ENCODE results near the gene LKAAEAR1.

The LKAAEAR1 gene

GRCh38 chr20:64050261-64051032 is 33.8 kb downstream of the LKAAEAR1 start:
- no peak for DNase-seq (ENCODE audit: low spot score)

- DNase-seq (ENCODE audit: low spot score): no peak
Observed at GRCh38 chr20:64049878-64050260, 34.3 kb downstream of the LKAAEAR1 start.

- DNase-seq (ENCODE audit: low spot score): peak; percentile 37
Observed at GRCh38 chr20:64049060-64049877, 34.9 kb downstream of the LKAAEAR1 start, which contains the start of gene SOX18. SOX18 (minus strand) TSS chr20:64049639; CDS start chr20:64049516, 123 bp downstream.

GRCh38 chr20:64048402-64049044 is 35.7 kb downstream of the LKAAEAR1 start:
- no peak for DNase-seq (ENCODE audit: low spot score)

DNA sequence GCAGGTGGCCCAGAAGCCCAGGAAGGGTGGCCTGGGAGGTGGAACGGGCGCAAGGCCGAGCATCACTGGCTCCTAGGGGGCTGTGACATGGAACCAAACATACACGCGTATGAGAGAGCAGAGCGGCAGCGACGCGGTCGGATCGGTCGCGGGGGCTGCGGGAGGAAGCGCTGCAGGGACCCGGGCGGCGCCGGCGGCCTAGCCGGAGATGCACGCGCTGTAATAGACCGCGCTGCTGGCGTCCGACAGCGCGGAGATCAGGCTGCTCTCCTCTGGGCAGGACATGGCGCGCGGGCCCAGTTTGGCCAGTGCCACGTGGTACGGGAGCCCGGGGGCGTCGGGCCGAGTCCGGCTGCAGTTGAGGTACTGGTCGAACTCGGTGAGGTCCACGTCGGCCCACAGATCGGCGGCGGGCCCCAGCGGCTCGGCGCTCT is 36.2 kb downstream of the LKAAEAR1 start:
- DNase-seq (ENCODE audit: low spot score): no peak

DNA sequence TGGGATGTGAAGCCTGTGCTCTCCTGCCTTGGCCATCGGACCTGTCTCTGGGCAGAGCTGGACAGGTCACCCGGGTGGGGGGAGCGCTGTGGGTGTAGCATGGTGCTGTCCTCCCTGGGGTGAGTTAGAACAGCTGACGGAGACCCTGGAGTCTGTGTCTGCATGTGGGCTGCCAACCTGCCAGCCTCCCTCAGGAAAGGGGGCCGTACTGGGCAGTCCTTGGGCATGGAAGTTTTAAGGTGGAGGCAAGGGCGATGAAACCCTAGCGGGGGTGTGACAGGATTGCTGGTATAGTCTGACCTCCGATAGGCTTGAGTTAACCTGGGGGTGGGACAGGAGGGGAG is 37.2 kb downstream of the LKAAEAR1 start:
- DNase-seq (ENCODE audit: low spot score): no peak

DNA sequence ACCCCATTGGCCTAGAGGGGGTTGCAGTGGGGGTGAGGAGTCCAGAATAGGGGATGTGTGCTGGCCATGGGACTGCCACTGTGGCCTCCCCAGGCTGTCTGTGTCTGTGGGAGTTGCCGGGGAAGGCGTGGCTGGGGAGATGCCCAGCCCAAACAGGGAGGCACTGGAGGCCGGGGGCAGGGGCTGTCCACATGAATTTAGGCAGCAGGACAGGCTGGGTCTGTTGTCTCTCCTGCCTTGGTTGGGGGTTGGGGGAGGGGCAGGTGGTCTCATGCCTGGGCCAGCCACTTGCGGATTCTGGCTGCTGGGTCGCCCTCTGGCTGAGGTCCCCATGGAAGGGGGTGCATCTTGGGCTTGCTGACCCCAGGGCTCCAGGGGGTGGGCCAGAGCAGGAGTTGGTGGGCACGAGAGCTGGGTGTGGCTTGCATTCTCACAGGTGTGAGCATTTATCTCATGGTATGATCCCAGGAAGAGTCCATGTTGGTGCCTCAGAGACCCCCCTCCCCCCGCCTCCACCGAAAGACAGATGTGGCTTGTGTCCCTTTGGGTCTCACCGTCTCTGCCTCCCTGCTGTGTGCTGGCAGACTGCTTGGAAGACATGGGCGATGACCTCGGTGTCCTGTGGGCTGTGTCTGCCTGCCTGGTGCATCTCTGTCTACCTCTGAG is 38.7 kb downstream of the LKAAEAR1 start:
- no peak for DNase-seq (ENCODE audit: low spot score)

DNA sequence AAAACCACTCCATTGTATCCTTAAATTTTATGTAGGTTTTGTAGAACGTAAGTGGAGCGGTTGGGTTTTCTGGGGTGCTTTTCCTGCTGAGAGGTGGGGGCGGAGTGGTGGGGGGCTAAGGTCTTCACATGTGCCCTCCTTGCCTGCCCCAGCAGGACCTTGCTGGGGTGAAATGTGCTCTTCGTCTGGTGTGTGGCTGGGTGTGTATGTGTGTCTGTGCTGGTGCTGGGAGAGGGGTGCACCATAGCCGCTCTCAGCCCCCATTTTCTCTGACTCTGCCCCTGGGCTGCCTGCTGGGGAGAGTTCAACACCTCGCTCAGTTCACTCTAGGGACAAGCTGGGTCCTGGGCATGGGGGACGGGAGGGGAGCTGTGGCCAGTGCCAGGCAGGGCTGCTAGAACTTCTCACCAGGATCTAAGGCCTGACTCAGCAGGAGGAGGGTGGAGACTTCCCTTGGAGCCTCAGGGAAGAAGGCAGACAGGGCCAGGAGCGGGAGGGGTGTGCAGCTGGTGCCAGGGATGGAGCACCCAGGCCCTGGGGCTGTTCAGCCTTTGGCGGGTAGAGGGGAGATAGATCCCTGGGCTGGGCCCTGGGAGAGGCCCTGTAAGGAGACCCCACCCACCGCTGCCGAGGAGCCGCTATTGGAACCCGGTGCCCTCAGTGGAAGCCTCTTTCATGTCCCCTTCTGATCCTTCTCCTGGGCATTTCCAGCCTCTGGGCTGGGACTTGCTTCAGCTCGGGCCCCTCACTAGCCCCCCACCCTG is 39.5 kb downstream of the LKAAEAR1 start:
- DNase-seq (ENCODE audit: low spot score): no peak

DNA sequence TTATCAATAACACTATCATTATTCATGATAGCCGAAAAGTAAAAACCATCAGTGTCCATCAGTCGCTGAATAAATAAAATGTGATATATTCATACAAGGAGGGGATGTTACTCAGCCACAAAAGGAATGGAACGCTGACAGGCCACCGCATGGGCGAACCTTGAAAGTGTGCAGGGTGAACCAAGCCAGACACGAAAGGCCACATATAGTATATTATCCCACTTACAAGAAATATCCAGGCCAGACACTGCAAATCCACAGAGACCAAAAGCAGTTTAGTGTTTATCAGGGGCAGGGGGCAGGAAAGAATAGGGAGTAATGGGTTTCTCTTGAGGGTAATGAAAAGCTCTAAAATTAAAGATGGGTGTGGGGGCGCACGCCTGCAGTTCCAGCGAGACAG is 40.4 kb downstream of the LKAAEAR1 start:
- DNase-seq (ENCODE audit: low spot score): no peak

DNA sequence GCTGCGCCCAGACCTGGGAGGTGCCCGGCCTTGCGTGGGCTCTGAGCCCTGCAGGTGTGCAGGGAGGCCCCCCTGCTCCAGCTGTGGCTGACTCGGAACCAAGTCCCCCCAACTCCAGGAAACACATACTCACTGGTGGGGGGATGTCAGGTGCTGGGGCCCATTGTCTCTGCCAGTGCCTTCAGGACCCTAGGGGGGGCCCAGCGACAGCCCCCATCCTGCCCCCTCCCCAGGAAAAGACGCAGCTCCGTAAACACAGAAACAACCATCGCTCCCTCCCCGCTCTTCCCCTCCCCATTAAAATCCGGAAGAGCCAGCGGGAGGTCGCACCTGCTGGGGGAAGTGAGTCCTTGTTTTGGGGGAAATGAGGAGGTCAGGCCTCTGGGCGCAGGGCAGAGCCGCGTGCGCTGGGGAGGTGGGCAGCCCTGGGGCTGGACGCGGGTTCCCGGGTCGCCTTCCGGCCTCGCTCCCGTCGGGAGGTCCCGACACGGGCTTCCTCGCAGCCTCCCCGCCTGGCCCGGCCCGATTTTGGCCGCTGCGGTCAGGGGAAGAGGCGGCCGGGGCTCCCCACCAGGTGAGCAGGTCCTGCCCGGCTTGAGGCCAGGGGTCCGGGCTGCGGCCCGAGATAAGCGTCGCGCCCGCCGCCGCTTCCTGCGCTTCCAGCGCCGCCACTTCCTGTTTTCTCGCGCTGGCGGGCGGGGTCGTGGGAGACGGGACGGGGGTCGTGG is 42.0 kb downstream of the LKAAEAR1 start:
- DNase-seq (ENCODE audit: low spot score): no peak

- DNase-seq (ENCODE audit: low spot score): no peak
Observed at GRCh38 chr20:64041781-64042053, 42.5 kb downstream of the LKAAEAR1 start.

- no peak for DNase-seq (ENCODE audit: low spot score)
Observed at GRCh38 chr20:64041040-64041780, 43.0 kb downstream of the LKAAEAR1 start.

DNA sequence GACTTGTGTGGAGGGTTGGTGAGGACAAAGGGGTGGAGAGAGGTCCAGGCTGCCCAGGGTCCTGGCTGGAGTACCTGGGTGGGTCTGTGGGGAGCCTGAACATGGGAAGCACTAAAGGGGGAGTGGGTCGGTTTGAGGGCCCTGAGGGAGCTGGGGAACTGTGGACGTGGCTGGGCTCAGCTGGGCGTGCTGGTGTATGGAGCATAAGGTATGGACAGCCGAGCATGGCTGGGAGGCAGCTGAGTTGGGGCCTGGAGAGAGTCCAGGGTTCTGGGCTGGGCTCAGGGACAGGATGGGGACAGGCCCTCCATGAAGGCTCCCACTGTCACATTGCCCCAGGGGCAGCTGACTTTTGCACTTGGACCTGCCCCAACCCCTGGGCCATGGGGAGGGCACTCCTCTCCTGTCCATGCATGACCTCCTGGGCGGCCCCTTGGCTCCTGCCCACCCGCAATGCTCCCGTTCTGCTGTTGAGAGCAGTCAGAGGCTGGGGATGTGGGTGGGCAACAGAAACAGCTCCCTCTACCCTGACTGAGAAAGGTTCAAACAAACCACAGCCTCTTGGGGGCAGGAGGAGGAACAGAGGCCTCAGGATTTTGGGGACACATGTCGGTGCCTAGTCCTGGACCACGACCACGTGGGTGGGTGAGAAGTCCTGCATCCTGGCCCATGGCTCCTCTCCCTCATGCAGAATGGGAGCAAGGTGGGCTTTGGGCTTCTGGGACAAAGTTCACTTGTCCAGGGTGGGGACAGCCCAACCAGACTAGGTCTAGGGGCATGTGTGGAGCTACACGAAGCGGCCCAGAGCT is 43.8 kb downstream of the LKAAEAR1 start:
- DNase-seq (ENCODE audit: low spot score): no peak

DNA sequence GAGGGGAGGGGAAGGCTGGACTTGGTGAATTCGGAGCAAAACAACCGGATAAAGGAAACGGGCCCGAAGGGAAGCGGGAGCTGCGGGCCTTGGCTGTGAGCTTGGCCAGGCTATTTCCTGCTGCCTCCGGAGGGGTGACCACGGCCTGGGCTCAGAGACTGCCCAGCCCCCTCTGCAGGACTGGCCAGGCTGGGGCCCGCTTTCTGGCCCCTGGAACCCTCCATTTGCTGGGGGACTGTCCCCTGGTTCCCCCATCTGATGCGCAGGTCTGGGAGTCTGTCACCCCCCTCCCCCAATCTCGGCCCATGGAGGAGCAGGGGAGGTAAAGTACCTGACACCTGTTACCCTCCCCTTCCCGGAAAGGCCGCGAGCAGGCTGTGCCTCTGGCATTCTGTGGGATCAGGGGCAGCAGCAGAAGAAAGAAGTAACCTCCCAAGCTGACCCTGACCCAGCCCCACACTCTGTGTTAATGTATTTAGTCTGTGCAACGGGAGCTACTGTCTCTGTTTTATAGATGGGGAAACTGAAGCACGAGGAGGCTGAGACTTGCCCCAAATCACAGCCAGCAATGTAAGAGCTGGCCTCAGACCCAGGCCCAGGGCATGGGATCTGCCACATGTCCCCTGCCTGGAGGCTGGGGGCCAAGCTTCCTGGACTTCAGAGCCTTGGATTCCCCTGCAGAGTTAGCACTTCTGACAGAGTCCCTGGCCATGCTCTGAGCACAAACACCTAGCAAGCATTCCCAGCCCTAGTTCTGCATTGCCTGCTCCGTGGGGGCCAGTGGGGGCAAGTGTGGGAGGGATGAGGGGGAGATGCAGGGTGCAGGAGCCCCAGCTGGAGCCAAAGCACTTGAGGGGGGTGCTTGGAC is 44.7 kb downstream of the LKAAEAR1 start:
- DNase-seq (ENCODE audit: low spot score): no peak

DNA sequence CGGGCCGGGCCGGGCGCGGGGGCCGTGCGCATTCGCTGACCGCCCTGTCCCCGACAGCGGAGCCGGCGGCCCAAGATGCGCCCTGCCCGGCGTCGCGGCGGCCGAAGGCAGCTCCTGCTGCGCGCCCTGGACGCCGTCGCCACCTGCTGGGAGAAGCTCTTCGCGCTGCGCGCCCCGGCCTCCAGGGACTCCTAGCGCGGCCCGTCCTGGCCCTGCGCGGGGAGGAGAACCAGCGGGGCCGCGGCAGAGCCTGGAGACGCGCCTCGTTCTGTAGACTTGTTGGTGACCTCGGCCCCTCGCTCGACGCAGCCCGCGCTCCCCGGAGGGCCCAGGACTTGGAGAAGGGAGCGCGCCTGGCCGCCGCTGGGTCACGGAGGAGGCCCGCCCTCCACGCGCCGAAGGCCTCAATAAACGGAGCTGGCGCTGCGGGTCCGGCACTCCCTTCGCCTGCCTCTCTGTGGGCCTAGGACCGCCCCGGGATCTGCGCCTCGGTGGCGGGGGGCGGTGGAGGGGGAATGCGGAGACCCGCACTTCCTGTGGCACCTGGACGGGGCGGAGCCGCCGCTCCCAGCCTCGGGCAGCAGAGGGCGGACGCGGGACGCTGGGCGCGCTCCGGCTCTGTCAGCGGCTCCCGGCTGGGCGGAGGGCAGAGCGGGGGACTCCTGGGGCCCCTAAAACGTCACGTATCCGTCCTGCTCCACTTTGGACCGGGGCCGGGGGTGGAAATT is 45.5 kb downstream of the LKAAEAR1 start:
- DNase-seq (ENCODE audit: low spot score): peak; percentile 74

GRCh38 chr20:64038224-64038564 is 46.0 kb downstream of the LKAAEAR1 start:
- DNase-seq (ENCODE audit: low spot score): no peak

- DNase-seq (ENCODE audit: low spot score): no peak
Observed at GRCh38 chr20:64037498-64038213, 46.5 kb downstream of the LKAAEAR1 start.

- DNase-seq (ENCODE audit: low spot score): no peak
Observed at GRCh38 chr20:64037199-64037497, 47.0 kb downstream of the LKAAEAR1 start.

All from activated CD4-positive, alpha-beta T cell treated with anti-CD3 and anti-CD28 coated beads, Interleukin-2, Interleukin-4, amounts not matched to agents 100 ng/mL and 50 ng/mL, durations not matched to agents 16 hours and 8 hours (primary cell).